GM12874 (cell line): ENCODE results near the gene COX17.

Source experiments
- CTCF ChIP-seq: IDR thresholded peaks from 2 replicates; pipeline ENCODE4 v1.5.1; 2011; ENCODE audit warnings: low read depth, mild to moderate bottlenecking, control low read depth, low read length, moderate library complexity; ENCODE audit not compliant: insufficient read depth

COX17 gene

GRCh38 chr3:119632216-119632615 lies 45.0 kb downstream of the COX17 start:
- TF ChIP-seq CTCF, result no peak

GRCh38 chr3:119631516-119631915 lies 45.7 kb downstream of the COX17 start:
- TF ChIP-seq CTCF, result no peak

GRCh38 chr3:119630880-119631329 lies 46.3 kb downstream of the COX17 start:
- no peak for TF ChIP-seq CTCF

- no peak for TF ChIP-seq CTCF
Measured at GRCh38 chr3:119630128-119630879, 46.9 kb downstream of the COX17 start.

- no peak for TF ChIP-seq CTCF
Measured at GRCh38 chr3:119628816-119629445, 48.3 kb downstream of the COX17 start.

GRCh38 chr3:119628390-119628789 lies 48.8 kb downstream of the COX17 start:
- no peak for TF ChIP-seq CTCF

- TF ChIP-seq CTCF, result no peak
Measured at GRCh38 chr3:119627461-119627860, 49.7 kb downstream of the COX17 start.
